Loucy (cell line): ENCODE results near the gene ARRB1.

Source experiments
- EZH2phosphoT487 ChIP-seq: fragments of 200-600 bp; IDR thresholded peaks from 2 replicates; pipeline ENCODE4 v1.6.1; 2018; ENCODE audit warnings: antibody characterized with exemption, mild to moderate bottlenecking, moderate library complexity, borderline replicate concordance
- TF ChIP-seq, protein P1 (sequence below): fragments of 200-600 bp; sonication (generic); conservative IDR thresholded peaks from 2 replicates; pipeline ENCODE4 v1.5.1; 2014; ENCODE audit warnings: mild to moderate bottlenecking, antibody characterized with exemption, low read length

DNA sequence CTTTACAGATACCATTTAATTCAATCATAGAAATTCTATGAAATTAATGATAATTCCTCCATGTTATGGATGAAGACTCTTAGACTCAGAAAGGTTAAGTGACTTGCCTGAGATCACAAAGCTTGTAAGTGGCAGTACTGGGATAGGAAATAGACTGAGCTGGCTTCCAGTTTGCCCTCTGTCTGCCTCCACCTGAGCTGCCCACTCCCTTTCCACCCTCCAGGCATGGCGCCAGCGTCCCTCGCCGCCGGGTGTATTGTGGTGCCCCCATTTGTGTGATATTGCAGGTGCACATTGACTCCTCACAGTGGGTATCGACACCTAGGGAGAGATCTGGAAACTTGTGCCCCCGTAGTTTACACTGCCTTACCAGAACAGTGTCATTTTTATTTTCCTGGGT lies 38.5 kb upstream of the ARRB1 start:
- TF ChIP-seq, protein P1, sequence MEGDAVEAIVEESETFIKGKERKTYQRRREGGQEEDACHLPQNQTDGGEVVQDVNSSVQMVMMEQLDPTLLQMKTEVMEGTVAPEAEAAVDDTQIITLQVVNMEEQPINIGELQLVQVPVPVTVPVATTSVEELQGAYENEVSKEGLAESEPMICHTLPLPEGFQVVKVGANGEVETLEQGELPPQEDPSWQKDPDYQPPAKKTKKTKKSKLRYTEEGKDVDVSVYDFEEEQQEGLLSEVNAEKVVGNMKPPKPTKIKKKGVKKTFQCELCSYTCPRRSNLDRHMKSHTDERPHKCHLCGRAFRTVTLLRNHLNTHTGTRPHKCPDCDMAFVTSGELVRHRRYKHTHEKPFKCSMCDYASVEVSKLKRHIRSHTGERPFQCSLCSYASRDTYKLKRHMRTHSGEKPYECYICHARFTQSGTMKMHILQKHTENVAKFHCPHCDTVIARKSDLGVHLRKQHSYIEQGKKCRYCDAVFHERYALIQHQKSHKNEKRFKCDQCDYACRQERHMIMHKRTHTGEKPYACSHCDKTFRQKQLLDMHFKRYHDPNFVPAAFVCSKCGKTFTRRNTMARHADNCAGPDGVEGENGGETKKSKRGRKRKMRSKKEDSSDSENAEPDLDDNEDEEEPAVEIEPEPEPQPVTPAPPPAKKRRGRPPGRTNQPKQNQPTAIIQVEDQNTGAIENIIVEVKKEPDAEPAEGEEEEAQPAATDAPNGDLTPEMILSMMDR = no peak
- TF ChIP-seq EZH2phosphoT487 = no peak
